Prostate gland (tissue), 2 donors: Measurements from ENCODE around the gene AOC1. TPM values are rescaled to one million over a fixed set of nuclear protein-coding genes. Genes with fewer than 3 reads are reported as not detected.

ENCODE experiments used
- DNase-seq: peaks from one replicate; pipeline ENCODE4 v3.0.0-alpha.2; 2019; ENCODE audit warnings: low spot score
- H3K27ac ChIP-seq, 2 donors: fragments of 200-600 bp; sonication (generic); 2 replicates each; pipeline ENCODE4 v1.5.1; 2017 to 2019
- H3K27me3 ChIP-seq: fragments of 200-600 bp; sonication (generic); replicated peaks from 2 replicates; pipeline ENCODE4 v1.5.1; 2019; ENCODE audit not compliant: insufficient read depth
- H3K36me3 ChIP-seq, 2 donors: fragments of 200-600 bp; sonication (generic); 1 replicate in 1 of 2; 2 replicates in 1 of 2; pipeline versions ENCODE4 v1.5.1 to v1.8.1; 2017 to 2019
- H3K4me1 ChIP-seq: fragments of 200-600 bp; sonication (generic); replicated peaks from 2 replicates; pipeline ENCODE4 v1.5.1; 2019
- H3K4me3 ChIP-seq, 2 donors: fragments of 200-600 bp; sonication (generic); 2 replicates each; pipeline ENCODE4 v1.5.1; 2017 to 2019
- H3K9me3 ChIP-seq: fragments of 200-600 bp; sonication (generic); 2 replicates; pipeline ENCODE4 v1.5.1; 2017
- POLR2A ChIP-seq: fragments of 450-650 bp; IDR thresholded peaks from one replicate; pipeline ENCODE4 v1.6.1; 2016; ENCODE audit warnings: antibody characterized with exemption, mild to moderate bottlenecking
- POLR2AphosphoS5 ChIP-seq: sonication (generic); formaldehyde crosslinking; IDR thresholded peaks from one replicate; pipeline ENCODE4 v1.6.1; 2017; ENCODE audit warnings: antibody characterized with exemption
- WGBS: methylation state at CpG from one replicate; pipeline ENCODE4 v1.1.5; 2018; 5-methylcytosine and 5-hydroxymethylcytosine counted together
- intact Hi-C: fragments of 100-400 bp; cut with DNase I; formaldehyde crosslinking; loops from one replicate; pipeline ENCODE4 v1.14.2; 2022
- total RNA-seq, 2 donors: library from RNA; depleted of rRNA; stranded (reverse); fragments of >200 nt; gene quantifications; one replicate each; pipeline ENCODE4 v1.1.0, GENCODE V29; 2016
- TF ChIP-seq, protein P1 (sequence below), 4 experiments: fragments of 200-600 bp in 2 of 4; fragments of 450-650 bp in 2 of 4; sonication (generic) in 2 of 4; IDR thresholded peaks; 1 replicate in 3 of 4; 2 replicates in 1 of 4; pipeline ENCODE4 v1.5.1; 2016 to 2019; ENCODE audit warnings: antibody characterized with exemption in 4 of 4, mild to moderate bottlenecking in 2 of 4, moderate library complexity in 2 of 4

Gene AOC1
- total RNA-seq, 2 donors from 2014 or later, result 2.1 to 3.1 TPM

DNA sequence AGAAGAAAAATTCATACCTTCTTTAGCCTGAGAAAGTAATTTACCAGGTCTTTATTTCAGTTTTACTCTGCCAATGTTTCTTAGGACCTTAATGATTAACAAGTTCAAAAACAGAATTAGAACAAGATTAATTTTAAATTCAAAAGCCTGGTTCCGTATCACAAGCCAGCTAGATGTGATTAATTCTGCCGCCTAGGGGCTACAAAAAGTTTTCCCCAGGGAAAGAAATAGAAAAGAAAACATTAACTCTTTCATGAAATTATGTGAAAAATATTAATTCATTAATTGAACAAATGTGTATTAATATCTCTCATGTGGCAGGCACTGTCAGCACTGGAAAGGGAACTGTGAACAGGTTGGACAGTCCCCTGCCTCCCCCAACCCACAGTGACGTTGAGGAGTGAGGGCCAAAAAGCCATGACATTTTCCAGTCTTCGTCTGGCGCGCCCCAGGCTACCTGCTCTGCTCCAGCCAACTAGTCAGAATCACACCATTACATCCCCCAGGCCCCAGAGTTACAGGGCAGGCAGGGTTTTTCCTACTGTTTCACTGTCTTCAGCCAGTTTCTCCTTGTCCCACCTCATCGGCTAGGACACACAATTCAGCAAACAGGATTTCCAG, 31.6 kb upstream of the AOC1 start:
- WGBS, result 80% methylated on average over 7 of the region's 7 CpGs
- H3K36me3 ChIP-seq, result no peaks in the 10 kb centered on the region
- intact Hi-C loops, result no loop called here
- no peaks in the 10 kb centered on the region for H3K27me3 ChIP-seq
- no peak overlapping the region for H3K4me3 ChIP-seq
- no peaks in the 10 kb centered on the region for H3K9me3 ChIP-seq
- TF ChIP-seq POLR2A, result no peak
- no peaks in the 10 kb centered on the region for H3K4me1 ChIP-seq
- no peak overlapping the region for H3K27ac ChIP-seq
- DNase-seq, result no peak

DNA sequence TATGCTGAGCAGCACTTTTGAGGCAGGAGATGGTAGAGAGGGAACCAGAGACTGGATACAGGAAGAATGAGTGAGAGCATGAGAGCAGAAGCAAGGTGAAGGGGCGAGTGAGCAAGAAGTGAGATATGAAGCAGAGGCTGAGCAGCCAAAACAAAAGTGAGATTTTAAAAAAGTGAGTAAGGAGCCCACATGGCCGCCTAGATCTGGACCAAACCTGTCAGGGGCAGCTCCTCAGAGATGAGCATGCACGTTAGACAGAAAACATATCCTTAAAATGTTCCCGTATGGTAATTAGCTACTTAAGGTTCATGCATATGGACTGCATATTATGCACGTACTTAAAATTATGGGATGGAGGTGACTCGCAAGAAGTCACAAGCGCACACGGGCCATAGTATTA, 29.3 kb upstream of the AOC1 start:
- no peak overlapping the region for H3K27ac ChIP-seq
- no peaks in the 10 kb centered on the region for H3K36me3 ChIP-seq
- H3K27me3 ChIP-seq, result no peaks in the 10 kb centered on the region
- intact Hi-C loops, result no loop called here
- H3K9me3 ChIP-seq, result no peaks in the 10 kb centered on the region
- no peak overlapping the region for H3K4me3 ChIP-seq
- H3K4me1 ChIP-seq, result no peaks in the 10 kb centered on the region
- TF ChIP-seq POLR2AphosphoS5 (no peak), POLR2A (no peak)
- TF ChIP-seq, protein P1, sequence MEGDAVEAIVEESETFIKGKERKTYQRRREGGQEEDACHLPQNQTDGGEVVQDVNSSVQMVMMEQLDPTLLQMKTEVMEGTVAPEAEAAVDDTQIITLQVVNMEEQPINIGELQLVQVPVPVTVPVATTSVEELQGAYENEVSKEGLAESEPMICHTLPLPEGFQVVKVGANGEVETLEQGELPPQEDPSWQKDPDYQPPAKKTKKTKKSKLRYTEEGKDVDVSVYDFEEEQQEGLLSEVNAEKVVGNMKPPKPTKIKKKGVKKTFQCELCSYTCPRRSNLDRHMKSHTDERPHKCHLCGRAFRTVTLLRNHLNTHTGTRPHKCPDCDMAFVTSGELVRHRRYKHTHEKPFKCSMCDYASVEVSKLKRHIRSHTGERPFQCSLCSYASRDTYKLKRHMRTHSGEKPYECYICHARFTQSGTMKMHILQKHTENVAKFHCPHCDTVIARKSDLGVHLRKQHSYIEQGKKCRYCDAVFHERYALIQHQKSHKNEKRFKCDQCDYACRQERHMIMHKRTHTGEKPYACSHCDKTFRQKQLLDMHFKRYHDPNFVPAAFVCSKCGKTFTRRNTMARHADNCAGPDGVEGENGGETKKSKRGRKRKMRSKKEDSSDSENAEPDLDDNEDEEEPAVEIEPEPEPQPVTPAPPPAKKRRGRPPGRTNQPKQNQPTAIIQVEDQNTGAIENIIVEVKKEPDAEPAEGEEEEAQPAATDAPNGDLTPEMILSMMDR (IDR thresholded peaks at IDR 0.05), result no peak
- DNase-seq, result no peak
- 89% methylated on average over 8 of the region's 8 CpGs for WGBS

DNA sequence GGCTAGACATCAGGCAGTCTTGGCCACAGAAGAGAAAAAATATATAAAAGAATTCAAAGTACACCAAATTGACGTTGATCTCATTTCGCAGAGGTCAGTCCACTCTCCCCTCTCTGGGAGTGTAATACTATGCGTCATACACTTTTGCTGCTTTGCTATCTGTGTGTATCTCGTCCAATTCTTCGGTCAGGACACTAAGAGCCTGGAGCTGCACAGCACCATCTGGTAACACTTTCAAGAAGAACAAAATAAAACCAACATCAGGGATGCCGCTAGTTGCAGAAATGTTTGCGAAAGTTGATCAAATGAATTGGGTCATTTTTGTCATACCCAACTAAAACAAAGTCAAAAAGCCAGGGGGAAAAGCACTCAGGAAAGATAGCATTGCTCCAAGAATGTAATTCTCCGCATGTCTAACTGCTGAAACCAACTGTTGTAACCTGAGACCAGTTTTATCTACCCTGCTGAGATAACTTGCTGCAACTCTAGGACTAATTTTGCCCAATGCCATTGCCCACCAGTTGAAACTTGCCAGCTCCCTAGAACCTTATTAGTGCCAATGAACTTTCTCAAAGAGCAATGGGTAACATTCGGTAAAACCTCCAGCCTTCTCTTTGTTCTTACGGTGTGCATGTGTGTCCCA, 28.7 kb upstream of the AOC1 start:
- WGBS, result 82% methylated on average over 10 of the region's 10 CpGs

DNA sequence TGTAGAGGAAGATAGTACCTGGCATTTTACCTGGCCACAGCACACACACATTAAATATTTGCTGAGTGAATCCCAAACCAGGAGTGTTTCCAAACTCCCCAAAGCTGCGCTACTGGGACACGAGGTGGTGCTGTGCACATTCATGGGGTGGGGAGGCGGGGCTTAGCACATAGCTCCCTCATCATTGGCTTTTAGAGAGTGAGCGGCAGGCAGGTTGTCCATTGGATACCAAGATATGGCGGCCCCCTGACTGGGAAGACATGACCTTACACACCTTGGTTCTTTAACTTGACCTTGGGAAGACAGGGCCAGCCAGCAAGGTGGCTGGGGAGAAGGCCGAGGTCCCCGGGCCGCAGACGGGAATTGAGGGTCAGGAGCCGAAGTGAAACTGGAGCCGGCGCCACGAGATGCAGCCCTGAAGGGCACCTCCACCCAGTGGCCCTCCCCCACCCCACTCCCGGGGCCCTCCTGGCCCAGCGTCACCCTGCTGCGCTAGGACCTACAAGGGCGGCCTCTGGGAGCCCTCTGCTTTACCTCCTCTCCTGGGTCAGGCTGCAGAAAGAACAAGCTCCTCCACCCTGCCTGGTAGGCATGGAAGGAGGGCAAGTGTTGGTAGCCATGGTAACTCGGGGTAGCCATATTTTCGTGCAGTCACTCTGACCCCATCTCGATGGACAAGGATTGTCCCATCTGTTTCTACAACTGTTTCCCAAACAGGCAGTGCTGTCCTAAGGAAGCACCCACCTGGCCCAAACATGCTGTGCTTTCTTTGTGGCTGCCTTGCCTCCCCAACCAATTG, 27.7 kb upstream of the AOC1 start:
- WGBS, result 93% methylated on average over 20 of the region's 20 CpGs
- intact Hi-C loops, result no loop called here

More for the DNA sequence above, 28.7 kb upstream of the AOC1 start:
- H3K9me3 ChIP-seq, result no peaks in the 10 kb centered on the region
- no peaks in the 10 kb centered on the region for H3K4me1 ChIP-seq
- no peak for TF ChIP-seq POLR2A
- H3K27ac ChIP-seq, result no peak overlapping the region
- H3K36me3 ChIP-seq, result no peaks in the 10 kb centered on the region
- no peaks in the 10 kb centered on the region for H3K27me3 ChIP-seq
- no peak overlapping the region for H3K4me3 ChIP-seq
- intact Hi-C loops, result no loop called here
- DNase-seq, result no peak

DNA sequence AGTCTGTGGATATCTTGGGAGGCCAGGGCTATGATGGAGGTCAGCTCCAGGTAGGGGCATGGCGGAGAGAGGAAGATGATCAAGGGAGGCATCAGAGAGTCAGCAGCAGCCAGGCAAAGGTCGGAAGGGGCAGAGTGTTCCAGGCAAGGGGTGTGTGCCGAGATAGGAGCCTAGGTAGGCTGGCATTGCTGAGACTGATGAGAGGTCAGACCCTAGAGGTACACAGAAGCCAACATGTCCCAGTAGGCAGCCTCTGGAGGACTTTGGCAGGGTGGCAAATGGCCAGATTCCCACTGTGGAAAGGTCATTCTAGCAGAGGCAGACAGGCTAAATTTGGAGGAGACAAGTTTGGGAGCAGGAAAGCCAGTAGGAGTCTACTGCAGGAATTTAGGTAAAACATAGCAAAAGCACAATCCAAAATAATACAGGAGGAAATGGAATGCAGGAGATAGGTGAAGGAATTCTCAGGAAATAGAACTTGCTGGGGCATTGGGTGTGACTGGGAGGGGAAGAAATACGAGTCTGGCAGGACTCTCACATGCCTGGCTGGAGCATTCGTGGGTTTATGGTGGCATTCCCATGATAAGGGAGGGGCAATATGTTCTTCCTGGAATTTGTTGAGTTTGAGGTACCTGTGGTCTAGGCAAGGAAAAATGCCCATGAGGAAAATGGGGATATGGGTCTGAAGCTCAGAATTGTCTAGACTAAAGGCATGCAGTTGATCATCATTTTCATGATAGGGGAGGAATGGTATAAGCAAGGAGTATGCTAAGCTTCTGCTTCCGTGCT, 26.1 kb upstream of the AOC1 start:
- H3K4me1 ChIP-seq, result no peaks in the 10 kb centered on the region
- H3K4me3 ChIP-seq, result no peak overlapping the region
- TF ChIP-seq, protein P1 (IDR thresholded peaks at IDR 0.05), result no peak
- TF ChIP-seq POLR2AphosphoS5, result no peak
- no peak for TF ChIP-seq POLR2A
- H3K9me3 ChIP-seq, result no peaks in the 10 kb centered on the region
- intact Hi-C loops, result no loop called here
- H3K27ac ChIP-seq, result no peak overlapping the region
- whole genome bisulfite sequencing, result 63% methylated on average over 6 of the region's 6 CpGs
- H3K36me3 ChIP-seq, result no peaks in the 10 kb centered on the region
- H3K27me3 ChIP-seq, result no peaks in the 10 kb centered on the region
- no peak for DNase-seq

More for the DNA sequence above, 27.7 kb upstream of the AOC1 start:
- DNase-seq, result no peak
- Histone ChIP-seq H3K27me3 (no peaks in the 10 kb centered on the region), H3K4me3 (no peak overlapping the region), H3K36me3 (no peaks in the 10 kb centered on the region), H3K27ac (no peak overlapping the region), H3K9me3 (no peaks in the 10 kb centered on the region), H3K4me1 (no peaks in the 10 kb centered on the region)
- TF ChIP-seq POLR2AphosphoS5 (no peak), POLR2A (no peak)
- TF ChIP-seq, protein P1 (IDR thresholded peaks at IDR 0.05), result no peak
